ENCODE data around the gene GPX6.
A peak's percentile ranks its signal among the peaks of the same experiment; 100 is the strongest.
"Not testable (repeated sequence)": the region's sequence is repeated elsewhere in the genome, so short reads cannot be mapped to it uniquely, and the experiment has no call there.

The GPX6 gene

DNA sequence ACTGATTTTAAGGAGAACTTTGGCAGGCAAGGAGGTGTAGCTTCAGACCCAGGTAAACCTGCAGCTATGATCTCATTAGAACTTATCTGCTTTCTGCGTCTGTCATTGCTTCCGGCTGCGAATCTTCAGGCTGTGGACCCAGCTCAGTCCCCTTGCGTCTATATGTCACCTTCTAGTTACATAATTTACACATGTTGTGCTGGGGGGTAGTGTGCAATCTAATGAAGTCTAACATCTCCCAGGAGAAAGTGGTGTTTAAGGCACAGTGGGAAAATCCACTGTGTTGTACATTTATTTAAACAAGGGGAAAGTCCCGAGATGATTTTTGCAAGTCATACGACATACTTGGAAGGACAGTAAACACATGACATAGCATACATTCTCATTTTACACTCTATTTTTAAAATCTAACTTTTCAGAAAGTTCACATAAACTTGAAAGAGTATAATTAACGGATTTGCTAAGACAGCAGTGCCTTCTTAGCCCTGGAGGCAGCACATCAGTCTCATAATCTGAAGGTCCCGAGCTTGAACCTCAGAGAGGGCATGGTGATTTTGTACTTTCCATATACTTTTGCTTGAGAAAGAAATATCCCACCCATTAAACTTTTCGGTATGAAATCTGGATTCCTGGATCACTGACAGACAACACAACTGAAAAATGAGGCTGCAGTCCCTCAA, 35.2 kb downstream of the GPX6 start:
- no peak for DNase-seq

- no peak for DNase-seq
Observed at GRCh38 chr6:28478518-28478917, 37.1 kb downstream of the GPX6 start.

DNA sequence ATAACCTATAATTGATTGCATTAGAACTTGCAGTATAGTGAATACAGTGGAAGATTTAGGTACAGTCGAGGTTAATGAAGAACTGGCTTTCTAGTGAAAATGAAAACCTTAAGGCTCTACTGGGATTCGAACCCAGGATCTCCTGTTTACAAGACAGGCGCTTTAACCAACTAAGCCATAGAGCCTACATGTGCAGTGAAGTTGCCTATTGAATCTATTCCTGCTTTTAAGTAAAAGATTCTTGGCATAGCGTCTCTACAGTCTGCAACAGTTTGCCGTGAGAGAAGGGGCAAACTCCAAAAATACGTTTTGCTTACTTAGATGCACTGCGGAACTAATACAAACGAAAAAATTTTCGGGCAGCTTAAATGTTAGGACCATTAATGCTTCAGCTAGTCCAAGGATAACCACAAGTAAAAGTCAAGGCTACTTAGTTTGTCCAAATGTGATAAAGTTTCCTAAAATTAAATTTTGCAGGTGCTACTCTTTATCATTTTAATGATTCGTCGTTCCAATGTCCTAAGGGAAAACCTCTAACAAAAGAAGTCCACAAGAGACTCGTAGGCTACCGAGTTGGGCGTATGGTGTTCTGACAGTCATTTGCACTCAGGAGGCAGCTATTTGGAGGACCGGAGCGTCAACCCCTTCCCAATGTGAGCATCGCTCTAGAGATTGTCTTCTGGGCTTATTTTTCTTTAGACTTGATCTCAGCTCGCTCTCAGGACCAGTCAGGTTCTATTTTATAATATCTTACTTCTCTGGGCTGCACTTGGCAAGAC, 41.0 kb downstream of the GPX6 start:
- no peak for DNase-seq

DNA sequence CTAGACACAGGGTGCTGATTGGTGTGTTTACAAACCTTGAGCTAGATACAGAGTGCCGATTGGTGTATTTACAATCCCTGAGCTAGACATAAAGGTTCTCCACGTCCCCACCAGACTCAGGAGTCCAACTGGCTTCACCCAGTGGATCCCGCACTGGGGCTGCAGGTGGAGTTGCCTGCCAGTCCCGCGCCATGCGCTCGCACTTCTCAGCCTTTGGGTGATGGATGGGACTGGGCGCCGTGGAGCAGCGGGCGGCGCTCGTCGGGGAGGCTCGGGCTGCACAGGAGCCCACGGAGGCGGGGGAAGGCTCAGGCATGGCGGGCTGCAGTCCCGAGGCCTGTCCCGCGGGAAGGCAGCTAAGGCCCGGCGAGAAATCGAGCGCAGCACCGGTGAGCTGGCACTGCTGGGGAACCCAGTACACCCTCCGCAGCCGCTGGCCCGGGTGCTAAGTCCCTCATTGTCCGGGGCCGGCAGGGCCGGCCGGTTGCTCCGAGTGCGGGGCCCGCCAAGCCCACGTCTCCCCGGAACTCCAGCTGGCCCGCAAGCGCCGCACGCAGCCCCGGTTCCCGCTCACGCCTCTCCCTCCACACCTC, 46.3 kb downstream of the GPX6 start:
- not testable (repeated sequence) for DNase-seq

- DNase-seq = no peak
Observed at GRCh38 chr6:28468056-28468455, 47.5 kb downstream of the GPX6 start.

DNA sequence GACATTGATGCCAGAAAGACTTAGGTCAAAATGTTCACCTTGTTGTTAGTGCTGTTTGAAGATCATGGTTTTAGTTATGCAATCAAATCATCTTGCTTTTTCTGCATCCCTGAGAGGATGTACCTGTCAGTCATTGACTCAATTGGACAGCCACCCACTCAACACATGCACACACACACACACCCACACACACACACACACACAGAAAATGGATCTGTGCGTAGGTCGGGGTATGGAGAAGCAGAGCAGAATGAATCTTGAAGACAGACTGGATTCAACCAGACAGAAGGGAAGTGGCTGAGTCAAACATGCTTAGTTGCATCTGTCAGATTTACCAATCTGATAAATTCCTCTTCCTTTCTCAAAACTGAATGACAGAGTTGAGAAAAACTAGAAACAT, 53.2 kb downstream of the GPX6 start:
- DNase-seq = peak in 1 of 2 donors; percentile 16

DNA sequence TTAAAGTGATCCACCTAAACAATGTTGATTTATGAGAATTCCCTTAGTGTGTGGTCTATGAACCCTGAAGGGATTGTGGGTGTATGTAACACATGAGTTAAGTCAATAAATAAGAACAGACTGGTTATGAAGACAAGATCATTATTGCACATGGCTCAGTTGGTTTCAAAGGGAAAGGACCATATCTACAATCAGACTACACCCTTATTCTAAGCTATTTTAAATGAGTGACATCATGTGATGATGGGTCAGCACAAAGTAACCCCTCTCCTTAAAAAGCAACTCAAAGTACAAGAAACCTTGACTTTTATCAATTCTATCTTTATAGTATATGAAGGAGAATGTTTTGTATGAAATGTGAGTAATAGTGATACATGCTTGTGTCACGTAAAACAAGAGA, 57.0 kb downstream of the GPX6 start:
- no peak for DNase-seq

All from activated CD4-positive, alpha-beta T cell treated with anti-CD3 and anti-CD28 coated beads for 4 hours (primary cell).